ENCODE measurements around the gene PCDHGA1. TPM values are rescaled to one million over a fixed set of nuclear protein-coding genes. Genes with fewer than 3 reads are reported as not detected.
"Not testable (repeated sequence)": the region's sequence is repeated elsewhere in the genome, so short reads cannot be mapped to it uniquely, and the experiment has no call there.

The PCDHGA1 gene
- polyA plus RNA-seq, 3 donors, result not detected

DNA sequence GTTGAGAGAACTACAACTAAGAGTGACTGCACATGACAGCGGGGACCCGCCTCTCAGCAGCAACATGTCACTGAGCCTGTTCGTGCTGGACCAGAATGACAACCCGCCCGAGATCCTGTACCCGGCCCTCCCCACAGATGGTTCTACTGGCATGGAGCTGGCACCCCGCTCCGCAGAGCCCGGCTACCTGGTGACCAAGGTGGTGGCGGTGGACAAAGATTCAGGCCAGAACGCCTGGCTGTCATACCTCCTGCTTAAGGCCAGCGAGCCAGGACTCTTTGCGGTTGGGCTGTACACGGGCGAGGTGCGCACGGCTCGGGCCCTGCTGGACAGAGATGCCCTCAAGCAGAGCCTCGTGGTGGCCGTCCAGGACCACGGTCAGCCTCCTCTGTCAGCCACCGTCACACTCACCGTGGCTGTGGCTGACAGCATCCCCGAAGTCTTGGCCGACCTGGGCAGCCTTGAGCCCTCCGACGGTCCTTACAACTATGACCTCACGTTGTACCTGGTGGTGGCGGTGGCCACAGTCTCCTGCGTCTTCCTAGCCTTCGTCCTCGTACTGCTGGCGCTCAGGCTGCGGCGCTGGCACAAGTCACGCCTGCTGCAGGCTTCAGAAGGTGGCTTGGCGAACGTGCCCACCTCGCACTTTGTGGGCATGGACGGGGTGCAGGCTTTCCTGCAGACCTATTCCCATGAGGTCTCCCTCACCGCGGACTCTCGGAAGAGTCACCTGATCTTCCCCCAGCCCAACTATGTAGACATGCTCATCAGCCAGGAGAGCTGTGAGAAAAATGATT lies 54.4 kb downstream of the PCDHGA1 start:
- Histone ChIP-seq H4K20me1 (ENCODE audit: insufficient read depth, low read length) (no peaks in the 10 kb centered on the region), H3K4me1 (ENCODE audit: control insufficient read depth in 1 of 2, insufficient read depth in 2 of 2, low read length in 2 of 2) (no peaks in the 10 kb centered on the region), H3K27me3 (ENCODE audit: control insufficient read depth in 2 of 2, insufficient read depth in 2 of 2, low read length in 2 of 2) (peaks cover 44 to 91% of the 10 kb centered on the region in 2 donors), H3K79me2 (ENCODE audit: insufficient read depth, low read length) (no peaks in the 10 kb centered on the region), H3K4me2 (replicated peaks; ENCODE audit: extremely low read depth, low read length, poor library complexity, severe bottlenecking) (no peak overlapping the region), H3K27ac (ENCODE audit: low read depth in 1 of 2, low read length in 2 of 2) (no peak overlapping the region), H3K9ac (ENCODE audit: insufficient read depth, low read length, poor library complexity, severe bottlenecking) (no peak overlapping the region), H3K4me3 (replicated peaks in 1 of 3; ENCODE audit: low read depth in 2 of 3, low read length in 3 of 3) (no peak overlapping the region), H3K36me3 (replicated peaks in 1 of 2; ENCODE audit: control insufficient read depth in 1 of 2, insufficient read depth in 2 of 2, low read length in 2 of 2) (no peaks in the 10 kb centered on the region), H2AFZ (ENCODE audit: insufficient read depth, low read depth, low read length, poor library complexity, severe bottlenecking) (no peak overlapping the region), H3K9me3 (replicated peaks in 1 of 2; ENCODE audit: control insufficient read depth in 1 of 2, insufficient read depth in 1 of 2, low read length in 2 of 2) (peaks cover 44 to 70% of the 10 kb centered on the region in 2 donors)
- H3K4me3 Mint-ChIP-seq, result peak overlapping the region; percentile 16 to 51
- TF ChIP-seq, protein P1, sequence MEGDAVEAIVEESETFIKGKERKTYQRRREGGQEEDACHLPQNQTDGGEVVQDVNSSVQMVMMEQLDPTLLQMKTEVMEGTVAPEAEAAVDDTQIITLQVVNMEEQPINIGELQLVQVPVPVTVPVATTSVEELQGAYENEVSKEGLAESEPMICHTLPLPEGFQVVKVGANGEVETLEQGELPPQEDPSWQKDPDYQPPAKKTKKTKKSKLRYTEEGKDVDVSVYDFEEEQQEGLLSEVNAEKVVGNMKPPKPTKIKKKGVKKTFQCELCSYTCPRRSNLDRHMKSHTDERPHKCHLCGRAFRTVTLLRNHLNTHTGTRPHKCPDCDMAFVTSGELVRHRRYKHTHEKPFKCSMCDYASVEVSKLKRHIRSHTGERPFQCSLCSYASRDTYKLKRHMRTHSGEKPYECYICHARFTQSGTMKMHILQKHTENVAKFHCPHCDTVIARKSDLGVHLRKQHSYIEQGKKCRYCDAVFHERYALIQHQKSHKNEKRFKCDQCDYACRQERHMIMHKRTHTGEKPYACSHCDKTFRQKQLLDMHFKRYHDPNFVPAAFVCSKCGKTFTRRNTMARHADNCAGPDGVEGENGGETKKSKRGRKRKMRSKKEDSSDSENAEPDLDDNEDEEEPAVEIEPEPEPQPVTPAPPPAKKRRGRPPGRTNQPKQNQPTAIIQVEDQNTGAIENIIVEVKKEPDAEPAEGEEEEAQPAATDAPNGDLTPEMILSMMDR (IDR thresholded peaks at IDR 0.05), result no peak
- WGBS (ENCODE audit: insufficient coverage), result 49% methylated on average over 40 of the region's 43 CpGs
- peaks cover 3 to 9% of the 10 kb centered on the region in 2 donors for H3K36me3 Mint-ChIP-seq
- H3K27me3 Mint-ChIP-seq (ENCODE audit: low read depth in 3 of 3), result peaks cover 47 to 78% (median 70%) of the 10 kb centered on the region in 3 donors
- peak overlapping the region in 1 of 7 donors; percentile 16 for H3K27ac Mint-ChIP-seq
- intact Hi-C loops (cut with micrococcal nuclease), result no loop called here
- peaks cover 37 to 72% (median 63%) of the 10 kb centered on the region in 7 donors for H3K9me3 Mint-ChIP-seq
- H3K4me1 Mint-ChIP-seq, result peaks cover 6% of the 10 kb centered on the region
- no peak for DNase-seq

DNA sequence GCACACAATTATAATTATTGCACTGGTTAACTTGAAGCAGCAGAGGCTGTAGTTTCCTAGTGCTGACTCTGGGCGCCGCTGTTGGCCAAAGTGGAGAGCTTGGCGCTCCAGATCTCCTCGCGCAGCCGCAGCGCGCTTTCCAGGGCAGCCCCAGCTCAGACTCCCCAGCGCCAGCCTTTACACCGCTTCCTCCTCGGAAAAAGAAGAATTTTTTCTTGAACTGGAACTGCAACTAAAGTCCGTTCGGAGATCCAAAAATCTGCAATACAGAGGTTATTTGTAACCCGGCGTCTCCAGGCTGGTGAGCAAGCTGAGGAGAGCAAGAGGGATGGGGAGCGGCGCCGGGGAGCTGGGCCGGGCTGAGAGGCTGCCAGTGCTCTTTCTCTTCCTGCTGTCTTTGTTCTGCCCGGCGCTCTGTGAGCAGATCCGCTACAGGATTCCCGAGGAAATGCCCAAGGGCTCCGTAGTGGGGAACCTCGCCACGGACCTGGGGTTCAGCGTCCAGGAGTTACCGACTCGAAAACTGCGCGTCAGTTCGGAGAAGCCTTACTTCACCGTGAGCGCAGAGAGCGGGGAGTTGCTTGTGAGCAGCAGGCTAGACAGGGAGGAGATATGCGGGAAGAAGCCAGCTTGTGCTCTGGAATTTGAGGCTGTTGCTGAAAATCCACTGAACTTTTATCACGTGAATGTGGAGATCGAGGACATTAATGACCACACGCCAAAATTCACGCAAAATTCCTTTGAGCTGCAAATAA lies 57.4 kb downstream of the PCDHGA1 start, which contains the start of gene PCDHGB4:
TSS of gene PCDHGB4 (plus strand) at position 142 of the 755 bp plus-strand sequence. CDS start at position 329, 187 bp downstream.
- peak within 1 kb of the TSS; percentile 65 to 76 for H3K4me3 Mint-ChIP-seq
- H3K9ac ChIP-seq (ENCODE audit: insufficient read depth, low read length, poor library complexity, severe bottlenecking); H3K4me2 ChIP-seq (replicated peaks; ENCODE audit: extremely low read depth, low read length, poor library complexity, severe bottlenecking); H2AFZ ChIP-seq (ENCODE audit: insufficient read depth, low read depth, low read length, poor library complexity, severe bottlenecking); H3K79me2 ChIP-seq (ENCODE audit: insufficient read depth, low read length); H3K36me3 ChIP-seq (replicated peaks in 1 of 2; ENCODE audit: control insufficient read depth in 1 of 2, insufficient read depth in 2 of 2, low read length in 2 of 2); DNase-seq; H3K4me1 Mint-ChIP-seq; H3K4me1 ChIP-seq (ENCODE audit: control insufficient read depth in 1 of 2, insufficient read depth in 2 of 2, low read length in 2 of 2); intact Hi-C loops (cut with micrococcal nuclease); H4K20me1 ChIP-seq (ENCODE audit: insufficient read depth, low read length); H3K27ac ChIP-seq (ENCODE audit: low read depth in 1 of 2, low read length in 2 of 2); H3K27ac Mint-ChIP-seq: not testable (repeated sequence)
- peaks cover 42 to 96% of the 10 kb centered on the region in 2 donors for H3K27me3 ChIP-seq (ENCODE audit: control insufficient read depth in 2 of 2, insufficient read depth in 2 of 2, low read length in 2 of 2)
- peaks cover 45 to 79% (median 77%) of the 10 kb centered on the region in 3 donors for H3K27me3 Mint-ChIP-seq (ENCODE audit: low read depth in 3 of 3)
- WGBS (ENCODE audit: insufficient coverage), result 4% methylated on average over 9 of the region's 40 CpGs
- peak within 1 kb of the TSS in 1 of 3 experiments; percentile 20 for H3K4me3 ChIP-seq (replicated peaks in 1 of 3; ENCODE audit: low read depth in 2 of 3, low read length in 3 of 3)
- H3K9me3 ChIP-seq (replicated peaks in 1 of 2; ENCODE audit: control insufficient read depth in 1 of 2, insufficient read depth in 1 of 2, low read length in 2 of 2), result peaks cover 49 to 95% of the 10 kb centered on the region in 2 donors
- H3K9me3 Mint-ChIP-seq, result peaks cover 41 to 81% (median 64%) of the 10 kb centered on the region in 7 donors
- H3K36me3 Mint-ChIP-seq, result peaks cover 7 to 13% of the 10 kb centered on the region in 2 donors

Data from CD14-positive monocyte (primary cell).